Measurements from ENCODE around the gene EDC3. TPM values are rescaled to one million over a fixed set of nuclear protein-coding genes. Genes with fewer than 3 reads are reported as not detected.

The EDC3 gene
- total RNA-seq, 1 donor: 9.8 TPM

- Histone ChIP-seq H3K9me3 (ENCODE audit: low read depth, low read length) (no peaks in the 10 kb centered on the region), H3K4me2 (ENCODE audit: insufficient read depth, low read length) (no peak overlapping the region), H2AFZ (ENCODE audit: low read length) (no peak overlapping the region), H3K4me3 (ENCODE audit: insufficient read depth, low read length) (no peak overlapping the region), H3K27ac (ENCODE audit: low read depth, low read length) (no peak overlapping the region), H3K4me1 (ENCODE audit: insufficient read depth, low read length) (peaks cover 5% of the 10 kb centered on the region), H3K27me3 (ENCODE audit: insufficient read depth, low read length) (no peaks in the 10 kb centered on the region), H3K79me2 (ENCODE audit: insufficient read depth, low read length) (peaks cover 13% of the 10 kb centered on the region), H4K20me1 (ENCODE audit: insufficient read depth, low read length) (peaks cover 54% of the 10 kb centered on the region), H3K36me3 (ENCODE audit: insufficient read depth, low read length) (peaks cover 76% of the 10 kb centered on the region)
- no peak for TF ChIP-seq CTCF (IDR thresholded peaks at IDR 0.05; ENCODE audit: extremely low read depth, low read depth, low read length)
- peak; percentile 35 for DNase-seq (ENCODE audit: insufficient read length, low spot score, missing footprints)
Measured at GRCh38 chr15:74628949-74629348, 66.9 kb downstream of the EDC3 start.

GRCh38 chr15:74628199-74628598 is 67.6 kb downstream of the EDC3 start:
- Histone ChIP-seq H3K27ac (ENCODE audit: low read depth, low read length) (peak overlapping the region; percentile 0), H3K4me2 (ENCODE audit: insufficient read depth, low read length) (no peak overlapping the region), H3K9me3 (ENCODE audit: low read depth, low read length) (no peaks in the 10 kb centered on the region), H3K79me2 (ENCODE audit: insufficient read depth, low read length) (peaks cover 20% of the 10 kb centered on the region), H3K4me1 (ENCODE audit: insufficient read depth, low read length) (peaks cover 5% of the 10 kb centered on the region), H3K27me3 (ENCODE audit: insufficient read depth, low read length) (no peaks in the 10 kb centered on the region), H3K36me3 (ENCODE audit: insufficient read depth, low read length) (peaks cover 78% of the 10 kb centered on the region), H4K20me1 (ENCODE audit: insufficient read depth, low read length) (peaks cover 58% of the 10 kb centered on the region), H3K4me3 (ENCODE audit: insufficient read depth, low read length) (no peak overlapping the region), H2AFZ (ENCODE audit: low read length) (no peak overlapping the region)
- no peak for TF ChIP-seq CTCF (IDR thresholded peaks at IDR 0.05; ENCODE audit: extremely low read depth, low read depth, low read length)
- peak; percentile 90 for DNase-seq (ENCODE audit: insufficient read length, low spot score, missing footprints)

GRCh38 chr15:74627766-74628165 is 68.1 kb downstream of the EDC3 start:
- DNase-seq (ENCODE audit: insufficient read length, low spot score, missing footprints): peak; percentile 21
- no peaks in the 10 kb centered on the region for H3K9me3 ChIP-seq (ENCODE audit: low read depth, low read length)
- peaks cover 63% of the 10 kb centered on the region for H4K20me1 ChIP-seq (ENCODE audit: insufficient read depth, low read length)

More at GRCh38 chr15:74627766-74628165, 68.1 kb downstream of the EDC3 start:
- no peak for TF ChIP-seq CTCF (IDR thresholded peaks at IDR 0.05; ENCODE audit: extremely low read depth, low read depth, low read length)
- Histone ChIP-seq H3K4me3 (ENCODE audit: insufficient read depth, low read length) (no peak overlapping the region), H3K27ac (ENCODE audit: low read depth, low read length) (no peak overlapping the region), H2AFZ (ENCODE audit: low read length) (no peak overlapping the region), H3K4me1 (ENCODE audit: insufficient read depth, low read length) (peaks cover 5% of the 10 kb centered on the region), H3K36me3 (ENCODE audit: insufficient read depth, low read length) (peaks cover 82% of the 10 kb centered on the region), H3K4me2 (ENCODE audit: insufficient read depth, low read length) (no peak overlapping the region), H3K27me3 (ENCODE audit: insufficient read depth, low read length) (no peaks in the 10 kb centered on the region), H3K79me2 (ENCODE audit: insufficient read depth, low read length) (peaks cover 24% of the 10 kb centered on the region)
